Prostate gland (tissue), 2 donors: Measurements from ENCODE around the gene FGF12.

ENCODE experiments used
- POLR2AphosphoS5 ChIP-seq: sonication (generic); formaldehyde crosslinking; IDR thresholded peaks from one replicate; pipeline ENCODE4 v1.6.1; 2017; ENCODE audit warnings: antibody characterized with exemption
- TF ChIP-seq, protein P1 (sequence below), 4 experiments: fragments of 200-600 bp in 2 of 4; fragments of 450-650 bp in 2 of 4; sonication (generic) in 2 of 4; IDR thresholded peaks; 1 replicate in 3 of 4; 2 replicates in 1 of 4; pipeline ENCODE4 v1.5.1; 2016 to 2019; ENCODE audit warnings: antibody characterized with exemption in 4 of 4, mild to moderate bottlenecking in 2 of 4, moderate library complexity in 2 of 4

DNA sequence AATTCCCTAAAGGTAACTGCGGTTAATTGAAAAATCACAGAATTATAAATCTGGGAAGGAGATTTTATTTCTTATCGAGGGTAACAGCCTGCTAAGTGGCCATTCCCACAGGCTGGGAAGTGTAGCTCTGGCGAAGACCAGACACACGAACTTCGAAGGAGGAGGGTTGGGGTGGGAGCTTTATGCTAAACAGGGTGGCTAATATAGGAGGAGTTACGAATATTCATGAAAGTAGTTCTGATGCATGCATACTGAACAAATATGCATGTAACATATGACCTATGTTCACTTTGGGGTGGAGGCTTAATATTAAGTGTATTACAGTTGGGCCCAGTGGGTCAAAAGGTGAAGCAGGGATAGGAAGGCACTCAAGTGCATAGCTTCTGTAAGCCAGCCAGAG, 221.6 kb downstream of the FGF12 start:
- TF ChIP-seq POLR2AphosphoS5: no peak
- TF ChIP-seq, protein P1, sequence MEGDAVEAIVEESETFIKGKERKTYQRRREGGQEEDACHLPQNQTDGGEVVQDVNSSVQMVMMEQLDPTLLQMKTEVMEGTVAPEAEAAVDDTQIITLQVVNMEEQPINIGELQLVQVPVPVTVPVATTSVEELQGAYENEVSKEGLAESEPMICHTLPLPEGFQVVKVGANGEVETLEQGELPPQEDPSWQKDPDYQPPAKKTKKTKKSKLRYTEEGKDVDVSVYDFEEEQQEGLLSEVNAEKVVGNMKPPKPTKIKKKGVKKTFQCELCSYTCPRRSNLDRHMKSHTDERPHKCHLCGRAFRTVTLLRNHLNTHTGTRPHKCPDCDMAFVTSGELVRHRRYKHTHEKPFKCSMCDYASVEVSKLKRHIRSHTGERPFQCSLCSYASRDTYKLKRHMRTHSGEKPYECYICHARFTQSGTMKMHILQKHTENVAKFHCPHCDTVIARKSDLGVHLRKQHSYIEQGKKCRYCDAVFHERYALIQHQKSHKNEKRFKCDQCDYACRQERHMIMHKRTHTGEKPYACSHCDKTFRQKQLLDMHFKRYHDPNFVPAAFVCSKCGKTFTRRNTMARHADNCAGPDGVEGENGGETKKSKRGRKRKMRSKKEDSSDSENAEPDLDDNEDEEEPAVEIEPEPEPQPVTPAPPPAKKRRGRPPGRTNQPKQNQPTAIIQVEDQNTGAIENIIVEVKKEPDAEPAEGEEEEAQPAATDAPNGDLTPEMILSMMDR (IDR thresholded peaks at IDR 0.05): no peak
